GM19025 (cell line): ENCODE results near the gene SRSF11.
"Not testable (repeated sequence)": the region's sequence is repeated elsewhere in the genome, so short reads cannot be mapped to it uniquely, and the experiment has no call there.

Source experiments
- ATAC-seq: cut with Tn5 transposase; IDR thresholded peaks from one replicate; pipeline ENCODE4 v1.9.1; 2021; ENCODE audit warnings: mild to moderate bottlenecking, low read depth, moderate library complexity; ENCODE audit not compliant: unreplicated experiment

The SRSF11 gene, protein sequence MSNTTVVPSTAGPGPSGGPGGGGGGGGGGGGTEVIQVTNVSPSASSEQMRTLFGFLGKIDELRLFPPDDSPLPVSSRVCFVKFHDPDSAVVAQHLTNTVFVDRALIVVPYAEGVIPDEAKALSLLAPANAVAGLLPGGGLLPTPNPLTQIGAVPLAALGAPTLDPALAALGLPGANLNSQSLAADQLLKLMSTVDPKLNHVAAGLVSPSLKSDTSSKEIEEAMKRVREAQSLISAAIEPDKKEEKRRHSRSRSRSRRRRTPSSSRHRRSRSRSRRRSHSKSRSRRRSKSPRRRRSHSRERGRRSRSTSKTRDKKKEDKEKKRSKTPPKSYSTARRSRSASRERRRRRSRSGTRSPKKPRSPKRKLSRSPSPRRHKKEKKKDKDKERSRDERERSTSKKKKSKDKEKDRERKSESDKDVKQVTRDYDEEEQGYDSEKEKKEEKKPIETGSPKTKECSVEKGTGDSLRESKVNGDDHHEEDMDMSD

DNA sequence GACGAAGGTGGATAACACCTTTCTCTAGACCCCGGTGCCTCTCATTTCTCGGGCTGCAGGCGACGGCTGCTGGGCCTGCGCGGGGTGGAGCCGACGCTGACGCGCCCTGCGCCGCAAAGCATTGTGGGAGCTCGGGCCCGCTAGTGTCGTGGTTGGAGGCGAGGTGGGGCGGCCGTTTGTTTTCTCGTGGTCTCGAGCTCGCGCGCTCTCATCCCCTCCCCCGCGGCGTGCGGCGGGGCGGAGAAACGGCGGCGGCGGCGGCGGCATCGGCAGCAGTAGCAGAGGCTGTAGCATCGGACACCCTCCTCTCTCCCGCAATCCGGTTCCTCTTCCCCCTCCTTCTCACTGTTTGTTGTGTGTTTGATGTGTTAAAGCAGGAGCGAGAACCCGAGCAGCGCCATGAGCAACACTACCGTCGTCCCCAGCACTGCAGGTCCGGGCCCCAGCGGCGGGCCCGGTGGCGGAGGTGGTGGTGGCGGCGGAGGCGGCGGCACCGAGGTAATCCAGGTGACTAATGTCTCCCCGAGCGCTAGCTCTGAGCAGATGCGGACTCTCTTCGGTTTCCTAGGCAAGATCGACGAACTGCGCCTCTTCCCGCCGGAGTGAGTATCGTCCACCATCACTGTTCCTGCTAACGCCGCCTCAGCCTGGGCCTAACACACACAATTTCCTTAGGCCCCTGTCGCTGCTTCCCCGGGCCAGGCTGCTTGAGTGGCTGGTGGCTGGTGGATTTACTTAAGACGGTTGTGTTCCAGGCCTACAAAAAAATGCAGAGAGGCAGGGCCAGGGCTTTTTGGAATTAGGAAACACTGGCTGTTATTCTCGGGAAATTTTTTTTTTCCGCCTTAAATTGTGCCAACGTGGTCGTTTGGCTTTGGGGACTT, at the start of gene SRSF11:
SRSF11 (plus strand) TSS at position 143 of the 884 bp plus-strand sequence; CDS start at position 400, 257 bp downstream.
- ATAC-seq = peak; percentile 94

DNA sequence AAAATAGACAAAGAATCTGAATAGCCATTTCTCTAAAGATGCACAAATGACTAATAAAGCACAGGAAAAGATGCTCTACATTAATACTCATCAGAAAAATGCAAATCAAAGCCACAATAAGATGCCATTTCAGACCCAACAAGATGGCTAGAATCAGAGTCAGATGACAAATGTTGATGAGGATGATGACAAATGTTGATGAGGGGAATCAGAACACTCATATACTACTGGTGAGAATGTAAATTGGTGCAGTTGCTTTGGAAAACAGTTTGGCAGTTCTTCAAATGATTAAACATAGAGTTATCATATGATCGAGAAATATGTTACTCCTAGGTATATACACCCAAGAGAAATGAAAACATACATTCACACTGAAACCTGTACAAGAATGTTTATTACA, 49.7 kb upstream of the SRSF11 start:
- no peak for ATAC-seq

DNA sequence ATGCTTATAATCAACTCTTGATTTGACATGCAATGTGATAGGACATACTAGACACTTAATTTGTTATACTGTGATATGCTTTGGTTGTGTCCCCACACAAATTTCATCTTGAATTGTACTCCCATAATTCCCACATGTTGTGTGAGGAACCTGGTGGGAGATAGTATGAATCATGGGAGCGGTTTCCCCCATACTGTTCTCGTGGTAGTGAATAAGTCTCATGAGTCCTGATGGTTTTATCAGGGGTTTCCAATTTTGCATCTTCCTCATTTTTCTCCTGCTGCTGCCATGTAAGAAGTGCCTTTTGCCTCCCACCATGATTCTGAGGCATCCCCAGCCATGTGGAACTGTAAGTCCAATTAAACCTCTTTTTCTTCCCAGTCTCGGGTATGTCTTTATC, 36.0 kb upstream of the SRSF11 start:
- ATAC-seq = not testable (repeated sequence)

DNA sequence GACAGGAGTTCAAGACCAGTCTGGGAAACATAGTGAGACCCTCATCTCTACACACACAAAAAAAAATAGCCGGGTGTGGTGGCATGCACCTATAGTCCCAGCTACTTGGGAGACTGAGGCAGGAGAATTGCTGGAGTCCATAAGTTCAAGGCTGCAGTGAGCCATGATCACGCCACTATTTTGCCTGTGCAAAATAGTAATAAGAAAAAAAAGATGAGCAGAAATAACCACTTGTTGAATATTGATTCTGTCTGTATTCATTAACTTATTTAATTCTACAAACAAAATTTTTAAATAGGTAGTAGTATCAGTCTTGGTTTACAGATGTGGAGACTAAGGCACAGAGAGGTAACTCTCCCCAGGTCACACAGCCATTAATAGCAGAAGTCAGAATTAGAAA, 32.7 kb upstream of the SRSF11 start:
- no peak for ATAC-seq

DNA sequence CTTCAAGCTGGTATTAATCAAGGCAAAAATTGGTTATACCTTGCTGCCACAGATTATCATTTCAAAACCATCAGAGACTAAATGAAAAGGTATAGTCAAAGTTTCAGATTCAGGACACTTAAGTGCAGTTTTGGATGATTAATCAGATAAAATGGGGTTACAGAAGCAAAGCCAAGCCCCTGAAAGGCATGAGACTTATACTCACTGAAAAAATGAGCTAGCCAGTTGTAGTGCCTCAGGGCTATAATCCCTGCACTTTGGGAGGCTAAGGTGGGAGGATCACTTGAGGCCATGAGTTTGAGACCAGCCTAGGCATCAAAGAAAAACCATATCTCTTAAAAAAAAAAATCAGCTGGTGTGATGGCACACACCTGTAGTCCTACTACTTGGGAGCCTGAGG, 31.0 kb upstream of the SRSF11 start:
- no peak for ATAC-seq

DNA sequence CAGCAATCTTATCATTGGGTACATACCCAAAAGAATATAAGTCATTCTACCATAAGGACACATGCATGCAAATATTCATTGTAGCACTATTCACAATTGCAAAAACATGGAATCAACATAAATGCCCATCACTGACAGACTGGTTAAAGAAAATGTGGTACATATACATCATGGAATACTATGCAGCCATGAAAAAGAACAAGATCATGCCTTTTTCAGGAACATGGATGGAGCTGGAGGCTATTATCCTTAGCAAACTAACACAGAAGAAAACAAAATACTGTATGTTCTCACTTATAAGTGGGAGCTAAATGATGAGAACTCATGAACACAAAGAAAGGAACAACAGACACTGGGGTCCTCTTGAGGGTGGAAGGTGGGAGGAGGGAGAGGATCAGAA, 28.7 kb upstream of the SRSF11 start:
- not testable (repeated sequence) for ATAC-seq

DNA sequence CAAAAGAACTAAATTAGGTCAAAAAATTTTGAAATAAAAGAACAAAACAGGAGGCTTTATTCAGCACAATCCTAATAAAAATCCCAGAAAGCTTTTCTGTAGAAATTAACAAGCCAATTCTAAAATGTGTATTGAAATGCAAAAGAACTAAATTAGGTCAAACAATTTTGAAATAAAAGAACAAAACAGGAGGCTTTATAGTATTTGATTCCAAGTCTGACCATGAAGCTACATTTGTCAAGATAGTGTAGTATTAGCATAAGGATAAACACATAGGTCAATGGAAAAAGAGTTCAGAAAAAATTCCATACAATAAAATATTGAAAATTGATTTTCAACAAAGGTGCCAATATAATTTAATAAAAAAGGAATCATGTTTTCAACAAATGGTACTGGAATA, 26.6 kb upstream of the SRSF11 start:
- ATAC-seq = no peak

DNA sequence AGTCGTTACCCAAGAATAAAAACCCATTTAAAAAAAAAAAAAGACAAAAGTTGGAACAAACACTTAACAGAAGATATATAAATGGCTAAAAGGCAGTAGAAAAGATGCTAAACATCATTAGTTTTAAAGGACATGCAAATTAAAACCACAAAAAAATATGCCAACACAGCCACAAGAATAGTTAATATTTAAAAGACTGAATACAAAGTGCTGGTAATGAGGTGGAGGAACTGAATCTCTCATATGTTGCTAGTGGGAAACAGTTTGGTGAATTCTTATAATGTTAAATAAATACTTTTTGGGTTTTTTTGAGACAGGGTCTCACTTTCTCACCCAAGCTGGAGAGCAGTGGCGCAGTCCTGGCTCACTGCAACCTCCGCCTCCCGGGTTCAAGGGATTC, 25.8 kb upstream of the SRSF11 start:
- peak; percentile 88 for ATAC-seq

DNA sequence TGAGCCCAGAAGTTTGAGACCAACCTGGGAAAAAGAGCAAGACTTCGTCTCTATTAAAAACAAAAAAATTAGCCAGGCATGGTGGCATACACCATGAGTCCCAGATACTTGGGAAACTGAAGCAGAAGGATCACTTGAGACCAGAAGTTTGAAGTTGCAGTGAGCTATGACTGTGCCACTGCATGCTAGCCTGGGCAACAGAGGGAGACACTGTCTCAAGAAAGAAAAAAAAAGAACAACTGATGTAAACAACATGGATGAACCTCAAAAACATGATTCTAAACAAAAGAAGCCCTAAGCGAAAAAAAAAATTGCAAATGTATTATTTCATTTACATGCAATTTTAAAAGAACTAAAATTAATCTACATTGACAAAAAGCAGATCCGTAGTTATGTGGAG, 24.8 kb upstream of the SRSF11 start:
- ATAC-seq = no peak

DNA sequence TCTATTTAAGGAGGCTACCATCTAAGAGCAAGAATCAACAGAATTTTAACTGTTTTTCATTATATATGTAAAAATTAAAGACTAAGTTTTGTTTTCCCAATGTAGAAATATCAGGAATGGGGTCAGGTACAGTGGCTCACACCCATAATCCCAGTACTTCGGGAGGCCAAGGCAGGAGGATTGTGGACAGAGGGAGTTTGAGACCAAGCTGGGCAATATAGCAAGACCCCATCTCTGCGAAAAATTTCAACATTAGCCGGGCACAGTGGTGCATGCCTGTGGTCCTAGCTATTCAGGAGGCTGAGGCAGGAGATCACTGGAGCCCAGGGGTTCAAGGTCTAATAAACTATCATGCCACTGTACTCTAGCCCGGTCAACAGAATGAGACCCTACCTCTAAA, 21.1 kb upstream of the SRSF11 start:
- no peak for ATAC-seq

DNA sequence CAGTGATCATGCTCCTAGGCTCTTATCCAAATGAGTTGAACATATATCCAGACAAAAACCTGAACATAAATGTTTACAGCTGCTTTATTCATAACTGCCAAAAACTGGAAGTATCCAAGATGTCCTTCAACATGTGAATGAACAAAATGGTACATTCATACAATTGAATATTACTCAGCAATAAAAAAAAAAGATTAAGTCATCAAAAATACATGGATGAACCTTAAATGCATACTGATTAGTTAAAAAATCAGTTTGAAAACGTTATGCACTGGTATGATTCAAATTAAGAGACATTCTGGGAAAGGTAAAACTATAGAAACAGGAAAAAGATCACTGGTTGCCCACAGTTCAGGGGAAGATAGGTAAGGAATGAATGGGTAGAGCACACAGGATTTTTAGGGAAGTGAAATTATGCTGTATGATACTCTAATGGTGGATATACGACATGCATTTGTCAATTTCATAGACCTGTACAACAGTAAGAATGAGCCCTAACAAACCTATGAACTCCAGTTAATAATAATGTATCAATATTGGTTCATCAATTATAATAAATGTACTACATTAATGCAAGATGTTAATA, 18.9 kb upstream of the SRSF11 start:
- no peak for ATAC-seq

DNA sequence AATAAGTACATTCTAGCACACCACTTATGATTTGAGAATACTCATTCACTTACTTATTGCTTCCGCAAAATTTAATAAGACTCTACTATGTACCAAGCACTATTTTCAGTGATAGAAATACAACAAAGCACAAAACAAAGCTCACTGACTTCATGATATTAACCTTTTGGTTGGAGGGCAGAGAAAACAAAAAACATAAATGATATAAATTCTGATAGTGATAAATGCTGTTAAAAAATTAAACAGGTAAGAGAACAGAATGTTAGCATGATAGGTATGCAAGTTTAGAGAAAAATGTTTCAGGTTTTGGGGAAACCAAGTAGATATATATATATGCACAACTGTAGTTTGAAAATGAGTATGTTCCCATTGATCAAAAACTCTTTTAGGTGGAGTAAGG, 17.0 kb upstream of the SRSF11 start:
- no peak for ATAC-seq

DNA sequence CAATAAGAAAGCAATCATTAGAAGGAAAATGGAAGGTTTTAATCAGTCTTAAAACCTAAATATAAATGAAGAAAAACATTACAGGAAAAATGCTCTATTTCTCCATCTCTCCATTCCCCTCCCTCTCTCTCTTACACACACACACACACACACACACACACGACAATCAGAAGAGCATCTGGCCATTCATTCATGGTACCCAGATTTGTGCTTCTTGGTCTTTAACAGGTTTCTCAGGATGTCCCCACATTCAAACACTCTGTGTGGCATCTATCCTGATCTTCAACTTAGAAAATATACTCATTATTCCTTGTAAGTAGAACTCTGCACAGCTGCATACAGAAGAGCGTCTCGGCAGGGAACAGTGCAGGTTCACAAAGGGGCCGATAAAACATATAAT, 16.6 kb upstream of the SRSF11 start:
- no peak for ATAC-seq

DNA sequence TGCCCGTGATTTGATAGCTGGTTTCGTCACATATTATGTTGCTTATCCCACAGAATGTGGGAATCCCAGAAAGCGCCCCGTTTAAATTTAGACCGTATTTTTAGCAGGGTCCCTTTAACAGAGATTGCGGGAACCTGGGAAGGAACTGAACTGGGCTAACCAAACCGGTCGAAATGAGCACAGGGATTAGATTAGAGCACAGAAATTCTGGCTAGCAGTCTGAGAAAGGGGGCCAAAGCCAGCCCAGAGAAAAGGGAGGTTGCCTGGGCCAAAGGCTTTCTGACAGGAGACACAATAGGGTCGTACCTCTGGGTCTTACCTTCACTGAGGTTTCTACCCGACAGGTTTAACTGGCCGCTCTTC, 16.1 kb upstream of the SRSF11 start:
- no peak for ATAC-seq

DNA sequence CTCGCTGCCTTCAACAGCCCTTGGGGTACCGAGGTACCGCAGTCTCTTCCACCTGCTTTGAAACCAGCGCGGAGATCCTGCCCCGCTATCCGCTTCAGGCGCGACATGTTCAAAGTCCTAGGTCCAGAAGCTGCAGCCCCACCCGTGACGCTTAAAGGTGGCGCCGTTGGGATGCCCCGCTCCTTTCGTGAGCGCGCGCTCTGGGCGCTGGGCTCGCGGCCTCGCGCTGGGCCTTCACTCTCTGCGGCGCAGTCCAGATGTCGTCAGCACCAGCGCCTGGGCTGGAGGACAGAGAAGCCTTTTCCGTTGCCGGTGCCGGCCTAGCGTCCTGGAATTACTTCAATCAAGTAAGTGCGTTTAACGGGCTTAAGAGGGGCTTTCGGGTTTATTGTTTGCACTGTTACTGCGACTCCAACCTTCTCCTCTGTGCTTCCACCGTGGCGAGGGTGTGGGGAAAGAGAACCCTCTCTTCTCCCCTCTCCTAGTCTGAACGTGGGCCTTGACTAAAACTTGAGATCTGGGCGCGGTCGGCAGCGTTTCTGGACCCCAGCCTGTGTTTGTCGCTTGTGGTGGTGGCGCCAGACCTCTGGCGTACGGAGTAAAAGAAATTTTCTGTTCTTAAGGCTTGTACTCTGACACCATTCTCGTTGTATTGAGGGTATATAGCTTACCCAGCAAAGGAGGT, 15.6 kb upstream of the SRSF11 start, which contains the start of gene LRRC40:
LRRC40 (minus strand) TSS at position 146 of the 685 bp plus-strand sequence; CDS start at position 107, 39 bp downstream.
- ATAC-seq = peak; percentile 88

DNA sequence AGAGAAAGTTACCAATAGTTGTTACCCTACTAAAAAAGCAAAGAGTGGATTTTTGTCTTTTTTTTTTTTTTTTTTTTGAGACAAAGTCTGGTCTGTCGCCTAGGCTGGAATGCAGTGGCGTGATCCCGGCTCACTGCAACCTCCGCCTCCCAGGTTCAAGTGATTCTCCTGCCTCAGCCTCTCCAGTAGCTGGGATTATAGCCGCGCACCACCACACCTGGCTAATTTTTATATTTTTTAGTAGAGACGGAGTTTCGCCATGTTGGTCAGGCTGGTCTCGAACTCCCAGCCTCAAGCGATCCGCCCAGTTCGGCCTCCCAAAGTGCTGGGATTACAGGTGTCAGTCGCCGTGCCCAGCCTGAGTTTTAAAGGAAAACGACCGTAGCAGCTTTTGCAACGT, 14.3 kb upstream of the SRSF11 start:
- not testable (repeated sequence) for ATAC-seq

DNA sequence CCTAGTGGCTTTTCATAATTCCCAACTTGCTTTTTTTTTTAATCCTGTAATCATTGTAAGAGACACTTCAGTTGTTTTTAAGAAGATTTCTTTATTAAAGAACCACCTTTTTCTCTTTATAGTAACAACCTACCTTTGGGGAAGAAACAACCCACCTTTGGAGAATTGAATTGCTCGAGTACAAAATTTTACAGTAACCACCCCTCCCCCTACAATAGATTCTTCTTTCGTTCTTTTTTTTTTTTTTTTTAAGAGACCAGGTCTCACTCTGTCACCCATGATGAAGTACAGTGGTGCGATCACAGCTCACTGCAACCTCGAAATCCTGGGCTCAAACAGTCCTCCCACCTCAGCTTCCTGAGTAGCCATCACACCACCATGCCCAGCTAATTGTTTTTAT, 13.7 kb upstream of the SRSF11 start:
- no peak for ATAC-seq

DNA sequence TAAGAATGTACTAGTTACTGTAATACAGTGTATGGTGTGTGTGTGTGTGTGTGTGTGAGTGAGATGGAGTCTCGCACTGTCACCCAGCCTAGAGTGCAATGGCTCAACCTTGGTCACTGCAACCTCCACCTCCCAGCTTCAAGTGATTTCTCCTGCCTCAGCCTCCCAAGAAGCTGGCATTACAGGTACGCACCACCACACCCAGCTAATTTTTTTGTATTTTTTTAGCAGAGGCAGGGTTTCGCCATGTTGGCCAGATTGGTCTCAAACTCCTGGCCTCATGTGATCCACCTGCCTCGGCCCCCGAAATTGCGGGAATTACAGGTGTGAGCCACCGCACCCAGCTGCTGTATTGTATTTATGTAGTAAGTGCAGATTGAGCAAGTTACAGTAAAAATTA, 12.9 kb upstream of the SRSF11 start:
- no peak for ATAC-seq

DNA sequence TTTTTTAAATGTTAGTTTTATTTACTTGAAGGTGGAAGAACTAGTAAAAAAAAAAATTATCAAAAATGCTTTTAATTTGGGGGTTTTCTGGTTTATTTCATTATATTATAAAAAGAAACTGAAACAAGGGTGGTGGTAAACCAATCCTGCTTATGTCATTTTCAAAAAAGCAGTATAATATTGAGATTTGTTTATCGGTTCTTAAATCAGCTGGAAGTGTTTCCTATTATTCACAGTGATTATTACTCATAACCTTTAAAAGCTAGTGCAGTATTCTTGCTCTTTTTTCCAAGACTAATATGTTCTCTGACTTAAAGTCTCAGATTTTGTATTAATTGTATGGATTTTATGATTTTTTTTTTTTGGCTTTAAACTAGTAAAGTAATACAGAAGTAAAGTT, 10.4 kb upstream of the SRSF11 start:
- no peak for ATAC-seq

DNA sequence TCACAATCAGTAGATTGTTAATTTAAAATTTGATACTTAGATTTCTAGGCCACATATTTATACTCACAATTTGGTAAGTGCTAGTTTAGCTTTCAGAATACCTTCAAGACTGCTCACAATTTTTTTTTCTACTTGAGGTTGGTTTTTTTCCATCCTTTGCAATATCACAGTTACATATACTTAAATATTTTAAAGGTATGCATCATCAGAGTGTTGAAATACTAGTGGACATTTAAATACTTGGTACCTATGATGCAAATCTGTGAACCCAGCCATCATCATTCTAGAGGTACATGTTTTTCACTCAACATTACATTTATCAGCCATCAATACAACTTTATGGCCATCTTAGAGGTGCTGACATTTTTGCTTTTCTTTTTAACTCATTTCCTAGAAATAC, 9.6 kb upstream of the SRSF11 start:
- ATAC-seq = no peak
